ENCODE measurements around the gene APOA5. TPM values are rescaled to one million over a fixed set of nuclear protein-coding genes. Genes with fewer than 3 reads are reported as not detected.

The APOA5 gene
- total and polyA plus RNA-seq, 2 of the 4 experiments (the other 2 are of a cell fraction) = not detected

DNA sequence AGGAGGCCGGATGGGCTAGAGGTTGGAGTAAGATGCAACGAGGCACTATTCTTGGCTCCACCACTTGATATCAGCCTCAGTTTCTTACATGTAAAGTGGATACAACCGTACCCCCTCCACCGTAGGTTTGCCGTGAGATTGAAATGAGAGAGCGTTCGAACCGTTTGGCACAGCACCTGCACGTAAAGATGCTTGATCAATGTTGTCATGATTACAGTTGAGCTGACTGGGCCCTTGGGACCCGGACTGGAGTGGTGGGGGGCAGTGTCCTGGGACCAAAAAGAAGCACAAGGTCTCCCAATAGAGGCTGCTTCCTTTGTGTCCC is 41.8 kb upstream of the APOA5 start:
- Histone ChIP-seq H3K27ac (ENCODE audit: insufficient read depth, low read length) (no peak overlapping the region), H3K4me1 (ENCODE audit: control insufficient read depth, insufficient read depth, low read length) (peaks cover 7% of the 10 kb centered on the region; the same call in 1 of the 2 replicates), H3K4ac (ENCODE audit: low read depth, low read length) (no peak overlapping the region), H2AK5ac (ENCODE audit: low read depth, low read length) (no peak overlapping the region), H2AFZ (replicated peaks; ENCODE audit: low read length, poor library complexity) (peak overlapping the region; percentile 23), H3K14ac (replicated peaks; ENCODE audit: low read depth, low read length) (no peak overlapping the region), H2BK20ac (ENCODE audit: low read depth, low read length) (no peak overlapping the region), H4K20me1 (ENCODE audit: insufficient read depth, low read length) (no peaks in the 10 kb centered on the region), H3K4me2 (ENCODE audit: low read depth, low read length) (no peak overlapping the region), H2BK5ac (ENCODE audit: low read depth, low read length, poor library complexity, severe bottlenecking) (no peak overlapping the region), H4K5ac (ENCODE audit: low read depth, low read length) (no peak overlapping the region), H3K4me3 (ENCODE audit: insufficient read depth, low read depth, low read length) (no peak overlapping the region), H4K91ac (ENCODE audit: insufficient read depth, low read depth, low read length) (no peak overlapping the region), H3K23ac (ENCODE audit: low read depth, low read length) (no peak overlapping the region), H3K79me1 (ENCODE audit: low read depth in 1 of 2, low read length in 2 of 2) (no peaks in the 10 kb centered on the region), H2BK15ac (ENCODE audit: low read depth, low read length) (no peak overlapping the region), H2BK120ac (ENCODE audit: low read depth, low read length) (no peak overlapping the region), H3K56ac (ENCODE audit: extremely low read depth, insufficient read depth, low read length) (no peak overlapping the region), H3K27me3 (ENCODE audit: control insufficient read depth, insufficient read depth, low read length) (peaks cover 5% of the 10 kb centered on the region; the same call in 1 of the 2 replicates), H3K9me3 (ENCODE audit: control insufficient read depth, insufficient read depth, low read length) (no peaks in the 10 kb centered on the region), H3K9me1 (ENCODE audit: insufficient read depth, low read length) (no peaks in the 10 kb centered on the region; the same call in 1 of the 2 replicates), H2AK9ac (replicated peaks; ENCODE audit: low read depth, low read length, poor library complexity) (no peak overlapping the region), H3K18ac (ENCODE audit: low read depth, low read length) (no peak overlapping the region), H3K9ac (ENCODE audit: low read depth, low read length) (no peak overlapping the region), H3K36me3 (ENCODE audit: control insufficient read depth, insufficient read depth, low read length) (no peaks in the 10 kb centered on the region), H4K8ac (ENCODE audit: low read depth in 2 of 2, low read length in 2 of 2) (no peak overlapping the region)
- POLR2A ChIA-PET (ENCODE audit: unreplicated experiment) = no interaction called here
- TF ChIP-seq MAZ (IDR thresholded peaks at IDR 0.05; ENCODE audit: borderline replicate concordance, low read depth, low read length) (no peak), RFX5 (IDR thresholded peaks at IDR 0.05; ENCODE audit: low read depth, low read length) (no peak), CEBPB (IDR thresholded peaks at IDR 0.05; ENCODE audit: low read depth, low read length) (no peak), MAFK (IDR thresholded peaks at IDR 0.05; ENCODE audit: low read depth, low read length) (no peak)
- CTCF ChIA-PET = no interaction called here
- in situ Hi-C loops (cut with MboI; ENCODE audit: low sequenced_read_pairs) = no loop called here
- 75% methylated on average over 4 of the region's 10 CpGs; no CpG with 5 or more reads in 1 of the 2 experiments for WGBS, 2 experiments (ENCODE audit: extremely low coverage in 2 of 2, insufficient read length in 1 of 2)
- ATAC-seq (ENCODE audit: low read depth) (no peak), DNase-seq (no peak)
- dilution Hi-C loops (cut with HindIII; ENCODE audit: low sequenced_read_pairs, unreplicated experiment) = no loop called here
- intact Hi-C loops (cut with micrococcal nuclease) = no loop called here
- BruUV-seq (replicated peaks) = no TSS peak

Data from IMR-90 (cell line).